HS-27A (cell line): Measurements from ENCODE around the gene ALPL.
"Not testable (repeated sequence)": the region's sequence is repeated elsewhere in the genome, so short reads cannot be mapped to it uniquely, and the experiment has no call there.

Experiments
- DNase-seq: peaks from one replicate; pipeline ENCODE4 v3.0.0-alpha.2; 2012; ENCODE audit warnings: low read depth, missing footprints

ALPL gene

GRCh38 chr1:21507511-21508270 lies 1.5 kb upstream of the ALPL start:
- DNase-seq, result no peak

- DNase-seq, result no peak
These were observed 458 bp upstream of the ALPL start for GRCh38 chr1:21508580-21509350.

GRCh38 chr1:21510113-21510493 lies 880 bp downstream of the ALPL start:
- no peak for DNase-seq

GRCh38 chr1:21510885-21511578 lies 1.8 kb downstream of the ALPL start:
- DNase-seq, result no peak

- peak; percentile 69 for DNase-seq
These were observed 2.6 kb downstream of the ALPL start for GRCh38 chr1:21511579-21512522.

- no peak for DNase-seq
These were observed 5.0 kb downstream of the ALPL start for GRCh38 chr1:21514245-21514644.

GRCh38 chr1:21517161-21517589 lies 8.0 kb downstream of the ALPL start:
- DNase-seq, result no peak

- no peak for DNase-seq
These were observed 8.6 kb downstream of the ALPL start for GRCh38 chr1:21517660-21518480.

GRCh38 chr1:21518774-21519455 lies 9.7 kb downstream of the ALPL start:
- DNase-seq, result no peak

GRCh38 chr1:21519486-21520070 lies 10.4 kb downstream of the ALPL start:
- not testable (repeated sequence) for DNase-seq

GRCh38 chr1:21520899-21521716 lies 11.9 kb downstream of the ALPL start:
- DNase-seq, result no peak

GRCh38 chr1:21521717-21522060 lies 12.5 kb downstream of the ALPL start:
- no peak for DNase-seq

GRCh38 chr1:21522525-21523038 lies 13.4 kb downstream of the ALPL start:
- DNase-seq, result no peak

GRCh38 chr1:21523297-21523813 lies 14.1 kb downstream of the ALPL start:
- no peak for DNase-seq

- no peak for DNase-seq
These were observed 15.0 kb downstream of the ALPL start for GRCh38 chr1:21524220-21524619.

- no peak for DNase-seq
These were observed 15.6 kb downstream of the ALPL start for GRCh38 chr1:21524686-21525339.

GRCh38 chr1:21525340-21525717 lies 16.1 kb downstream of the ALPL start:
- no peak for DNase-seq

- no peak for DNase-seq
These were observed 17.2 kb downstream of the ALPL start for GRCh38 chr1:21526441-21526840.
